Stimulated activated CD8-positive, alpha-beta memory T cell treated with anti-CD3 and anti-CD28 coated beads, Interleukin-2, amount 100 ng/mL, for 1 hour (primary cell): Measurements from ENCODE around the gene SPATA17.

ENCODE experiments used
- DNase-seq, 2 donors: peaks; one replicate each; pipeline ENCODE4 v3.0.0-alpha.2; 2020; ENCODE audit warnings: low read depth in 2 of 2

The SPATA17 gene

GRCh38 chr1:217911908-217912307 is 280.8 kb downstream of the SPATA17 start:
- no peak for DNase-seq

GRCh38 chr1:217917281-217917887 is 286.2 kb downstream of the SPATA17 start:
- DNase-seq: no peak

- DNase-seq: no peak
Observed at GRCh38 chr1:217919683-217920388, 288.7 kb downstream of the SPATA17 start.
